MM.1S (cell line): Measurements from ENCODE around the gene NTRK3.

Experiments
- EZH2phosphoT487 ChIP-seq: fragments of 300-600 bp; sonication (generic); IDR thresholded peaks from 2 replicates; pipeline ENCODE4 v1.6.1; 2018; ENCODE audit warnings: antibody characterized with exemption, low read length
- TF ChIP-seq, protein P1 (sequence below): fragments of 300-600 bp; sonication (generic); IDR thresholded peaks from 2 replicates; pipeline ENCODE4 v1.5.1; 2016; ENCODE audit warnings: antibody characterized with exemption, low read length, mixed read lengths

GRCh38 chr15:87849181-87849580 is 407.4 kb downstream of the NTRK3 start:
- TF ChIP-seq, protein P1, sequence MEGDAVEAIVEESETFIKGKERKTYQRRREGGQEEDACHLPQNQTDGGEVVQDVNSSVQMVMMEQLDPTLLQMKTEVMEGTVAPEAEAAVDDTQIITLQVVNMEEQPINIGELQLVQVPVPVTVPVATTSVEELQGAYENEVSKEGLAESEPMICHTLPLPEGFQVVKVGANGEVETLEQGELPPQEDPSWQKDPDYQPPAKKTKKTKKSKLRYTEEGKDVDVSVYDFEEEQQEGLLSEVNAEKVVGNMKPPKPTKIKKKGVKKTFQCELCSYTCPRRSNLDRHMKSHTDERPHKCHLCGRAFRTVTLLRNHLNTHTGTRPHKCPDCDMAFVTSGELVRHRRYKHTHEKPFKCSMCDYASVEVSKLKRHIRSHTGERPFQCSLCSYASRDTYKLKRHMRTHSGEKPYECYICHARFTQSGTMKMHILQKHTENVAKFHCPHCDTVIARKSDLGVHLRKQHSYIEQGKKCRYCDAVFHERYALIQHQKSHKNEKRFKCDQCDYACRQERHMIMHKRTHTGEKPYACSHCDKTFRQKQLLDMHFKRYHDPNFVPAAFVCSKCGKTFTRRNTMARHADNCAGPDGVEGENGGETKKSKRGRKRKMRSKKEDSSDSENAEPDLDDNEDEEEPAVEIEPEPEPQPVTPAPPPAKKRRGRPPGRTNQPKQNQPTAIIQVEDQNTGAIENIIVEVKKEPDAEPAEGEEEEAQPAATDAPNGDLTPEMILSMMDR: no peak
- TF ChIP-seq EZH2phosphoT487: no peak
